ENCODE measurements around the gene SNRPA1. TPM values are rescaled to one million over a fixed set of nuclear protein-coding genes. Genes with fewer than 3 reads are reported as not detected.

Gene SNRPA1
- total and polyA plus RNA-seq, 2 donors (not counting 3 experiments of a cell fraction or from before 2014, with no cell fraction given): 68.5 to 82.7 TPM

GRCh38 chr15:101313041-101313761 is 18.2 kb upstream of the SNRPA1 start:
- Histone ChIP-seq H2AFZ (ENCODE audit: low read depth, low read length) (no peak overlapping the region), H4K20me1 (replicated peaks; ENCODE audit: control insufficient read depth, extremely low read depth, insufficient read depth, low read length) (no peaks in the 10 kb centered on the region), H3K79me2 (ENCODE audit: control insufficient read depth, insufficient read depth, low read length) (no peaks in the 10 kb centered on the region), H3K4me2 (ENCODE audit: insufficient read depth, low read length) (no peak overlapping the region), H3K9me1 (replicated peaks; ENCODE audit: control insufficient read depth, extremely low read depth, insufficient read depth, low read length) (no peaks in the 10 kb centered on the region), H3K4me3 (replicated peaks in 1 of 3; ENCODE audit: insufficient read depth in 1 of 3, low read depth in 1 of 3, low read length in 3 of 3) (no peak overlapping the region), H3K9me3 (replicated peaks; ENCODE audit: control insufficient read depth, insufficient read depth, low read length) (no peaks in the 10 kb centered on the region), H3K27ac (ENCODE audit: insufficient read depth, low read depth, low read length) (no peak overlapping the region), H3K36me3 (ENCODE audit: control insufficient read depth in 2 of 2, extremely low read depth in 1 of 2, insufficient read depth in 2 of 2, low read length in 2 of 2) (no peaks in the 10 kb centered on the region), H3K27me3 (ENCODE audit: control insufficient read depth in 2 of 2, insufficient read depth in 2 of 2, low read length in 2 of 2) (no peaks in the 10 kb centered on the region), H3K9ac (replicated peaks; ENCODE audit: extremely low read depth, insufficient read depth, low read length) (no peak overlapping the region), H3K4me1 (ENCODE audit: control insufficient read depth, extremely low read depth, insufficient read depth, low read length) (no peaks in the 10 kb centered on the region)
- no TSS peak for BruUV-seq (replicated peaks)
- TF ChIP-seq MYC (IDR thresholded peaks at IDR 0.05; ENCODE audit: low read depth, low read length): no peak
- TF ChIP-seq GATA2 (IDR thresholded peaks at IDR 0.05; ENCODE audit: insufficient read depth, insufficient read length, low read depth, low read length): no peak
- no peak for TF ChIP-seq CTCF (IDR thresholded peaks at IDR 0.05; ENCODE audit: extremely low read depth in 1 of 2, insufficient read depth in 1 of 2, low read depth in 1 of 2, low read length in 2 of 2)
- TF ChIP-seq POLR2A (IDR thresholded peaks at IDR 0.05; ENCODE audit: low read depth, low read length): no peak
- no peak for TF ChIP-seq FOS (IDR thresholded peaks at IDR 0.05; ENCODE audit: borderline replicate concordance, insufficient read depth, low read length)
- no peak for TF ChIP-seq MAX (IDR thresholded peaks at IDR 0.05; ENCODE audit: insufficient read depth, insufficient read length)
- no peak for TF ChIP-seq JUN (IDR thresholded peaks at IDR 0.05; ENCODE audit: borderline replicate concordance, insufficient read depth, insufficient read length, low read depth)
- TF ChIP-seq POLR2AphosphoS5 (IDR thresholded peaks at IDR 0.05; ENCODE audit: insufficient read depth, low read depth, low read length): no peak
- TF ChIP-seq EZH2 (IDR thresholded peaks at IDR 0.05; ENCODE audit: borderline replicate concordance, low read depth, low read length, severe bottlenecking): no peak
- ChIA-PET POLR2A (no interaction called here), CTCF (interaction anchor here (1.2 to 2.0 kb wide), 2 partner anchors 189 to 329 kb away, joined by 4 to 6 read pairs; no protein-coding TSS in a partner anchor)
- FAIRE-seq: no peak
- intact Hi-C loops (cut with micrococcal nuclease) (no loop called here), dilution Hi-C loops (cut with MboI; ENCODE audit: extremely low pct_ligation_motif_present, low sequenced_read_pairs) (no loop called here)
- no peak for DNase-seq (ENCODE audit: low read depth, low spot score)

All from endothelial cell of umbilical vein (primary cell).